22Rv1 (cell line): Measurements from ENCODE around the gene NGB.

ENCODE experiments used
- ZFX ChIP-seq: fragments of 450-650 bp; IDR thresholded peaks from 2 replicates; pipeline ENCODE4 v1.6.1; 2017; ENCODE audit warnings: antibody characterized with exemption, borderline replicate concordance
- TF ChIP-seq, protein P1 (sequence below): fragments of 450-650 bp; IDR thresholded peaks from 2 replicates; pipeline ENCODE4 v1.5.1; 2017; ENCODE audit warnings: mild to moderate bottlenecking

DNA sequence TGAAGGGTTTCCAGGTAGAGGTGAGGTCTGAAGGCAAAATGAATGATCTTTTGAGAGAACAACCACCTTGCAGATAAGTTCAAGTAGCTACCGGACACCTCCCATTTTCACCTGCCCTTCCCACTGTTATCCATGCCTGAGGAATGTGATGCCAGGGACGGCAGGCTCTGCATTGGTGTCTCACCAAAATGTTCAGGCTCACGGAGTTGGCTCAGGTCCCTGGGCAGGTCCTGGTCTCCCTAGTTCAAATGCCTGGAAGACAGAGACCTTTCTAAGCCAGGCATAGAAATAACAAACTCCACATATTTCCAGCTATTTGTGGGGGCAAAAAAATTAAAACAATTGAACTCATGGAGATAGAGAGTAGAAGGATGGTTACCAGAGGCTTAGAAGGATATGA, 53.5 kb downstream of the NGB start:
- TF ChIP-seq, protein P1, sequence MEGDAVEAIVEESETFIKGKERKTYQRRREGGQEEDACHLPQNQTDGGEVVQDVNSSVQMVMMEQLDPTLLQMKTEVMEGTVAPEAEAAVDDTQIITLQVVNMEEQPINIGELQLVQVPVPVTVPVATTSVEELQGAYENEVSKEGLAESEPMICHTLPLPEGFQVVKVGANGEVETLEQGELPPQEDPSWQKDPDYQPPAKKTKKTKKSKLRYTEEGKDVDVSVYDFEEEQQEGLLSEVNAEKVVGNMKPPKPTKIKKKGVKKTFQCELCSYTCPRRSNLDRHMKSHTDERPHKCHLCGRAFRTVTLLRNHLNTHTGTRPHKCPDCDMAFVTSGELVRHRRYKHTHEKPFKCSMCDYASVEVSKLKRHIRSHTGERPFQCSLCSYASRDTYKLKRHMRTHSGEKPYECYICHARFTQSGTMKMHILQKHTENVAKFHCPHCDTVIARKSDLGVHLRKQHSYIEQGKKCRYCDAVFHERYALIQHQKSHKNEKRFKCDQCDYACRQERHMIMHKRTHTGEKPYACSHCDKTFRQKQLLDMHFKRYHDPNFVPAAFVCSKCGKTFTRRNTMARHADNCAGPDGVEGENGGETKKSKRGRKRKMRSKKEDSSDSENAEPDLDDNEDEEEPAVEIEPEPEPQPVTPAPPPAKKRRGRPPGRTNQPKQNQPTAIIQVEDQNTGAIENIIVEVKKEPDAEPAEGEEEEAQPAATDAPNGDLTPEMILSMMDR, result no peak
- no peak for TF ChIP-seq ZFX
